Calu3 (cell line): ENCODE data around the gene PSG4. TPM values are rescaled to one million over a fixed set of nuclear protein-coding genes. Genes with fewer than 3 reads are reported as not detected.
"Not testable (repeated sequence)": the region's sequence is repeated elsewhere in the genome, so short reads cannot be mapped to it uniquely, and the experiment has no call there.

Experiments
- BruUV-seq: library from RNA; stranded (reverse); fragments of 400-500 nt; replicated peaks from 2 replicates; lab custom pipeline; 2021; lab: Mats Ljungman, UMichigan
- CTCF ChIA-PET: fragments of 300-600 bp; sonication (Branson Sonifier 250); formaldehyde crosslinking; loops from one replicate; lab custom pipeline; 2022; ENCODE audit warnings: antibody characterized with exemption; lab: Charles Lee
- DNase-seq: peaks from one replicate; pipeline ENCODE4 v3.0.0; 2022
- H3K27ac Mint-ChIP-seq: one replicate; pipeline ENCODE4 v1.8.0; 2022; ENCODE audit warnings: mixed read lengths; ENCODE audit not compliant: unreplicated experiment
- H3K27me3 Mint-ChIP-seq: one replicate; pipeline ENCODE4 v1.8.0; 2022; ENCODE audit warnings: mixed read lengths; ENCODE audit not compliant: unreplicated experiment
- H3K36me3 Mint-ChIP-seq: one replicate; pipeline ENCODE4 v1.8.0; 2022; ENCODE audit warnings: mild to moderate bottlenecking, moderate library complexity, mixed read lengths; ENCODE audit not compliant: insufficient read depth, unreplicated experiment
- H3K4me1 Mint-ChIP-seq: one replicate; pipeline ENCODE4 v1.8.0; 2022; ENCODE audit warnings: mild to moderate bottlenecking, low read depth, mixed read lengths; ENCODE audit not compliant: unreplicated experiment
- H3K4me3 Mint-ChIP-seq: one replicate; pipeline ENCODE4 v1.8.0; 2022; ENCODE audit warnings: mild to moderate bottlenecking, low read depth, moderate library complexity, mixed read lengths; ENCODE audit not compliant: unreplicated experiment
- H3K9me3 Mint-ChIP-seq: one replicate; pipeline ENCODE4 v1.8.0; 2022; ENCODE audit warnings: low read depth, mixed read lengths; ENCODE audit not compliant: unreplicated experiment
- CTCF ChIP-seq: fragments of 200-600 bp; IDR thresholded peaks from one replicate; pipeline ENCODE4 v1.8.0; 2022; ENCODE audit warnings: antibody characterized with exemption; ENCODE audit not compliant: unreplicated experiment
- intact Hi-C: fragments of 100-400 bp; cut with micrococcal nuclease; formaldehyde crosslinking; loops from one replicate; pipeline ENCODE4 v1.10.0; 2022; ENCODE audit not compliant: unreplicated experiment
- total RNA-seq: library from RNA; stranded (reverse); gene quantifications from 2 replicates; pipeline ENCODE4 v1.2.3, GENCODE V29; 2022

Gene PSG4
- total RNA-seq, 1 experiment from 2014 or later, result 11.2 TPM

DNA sequence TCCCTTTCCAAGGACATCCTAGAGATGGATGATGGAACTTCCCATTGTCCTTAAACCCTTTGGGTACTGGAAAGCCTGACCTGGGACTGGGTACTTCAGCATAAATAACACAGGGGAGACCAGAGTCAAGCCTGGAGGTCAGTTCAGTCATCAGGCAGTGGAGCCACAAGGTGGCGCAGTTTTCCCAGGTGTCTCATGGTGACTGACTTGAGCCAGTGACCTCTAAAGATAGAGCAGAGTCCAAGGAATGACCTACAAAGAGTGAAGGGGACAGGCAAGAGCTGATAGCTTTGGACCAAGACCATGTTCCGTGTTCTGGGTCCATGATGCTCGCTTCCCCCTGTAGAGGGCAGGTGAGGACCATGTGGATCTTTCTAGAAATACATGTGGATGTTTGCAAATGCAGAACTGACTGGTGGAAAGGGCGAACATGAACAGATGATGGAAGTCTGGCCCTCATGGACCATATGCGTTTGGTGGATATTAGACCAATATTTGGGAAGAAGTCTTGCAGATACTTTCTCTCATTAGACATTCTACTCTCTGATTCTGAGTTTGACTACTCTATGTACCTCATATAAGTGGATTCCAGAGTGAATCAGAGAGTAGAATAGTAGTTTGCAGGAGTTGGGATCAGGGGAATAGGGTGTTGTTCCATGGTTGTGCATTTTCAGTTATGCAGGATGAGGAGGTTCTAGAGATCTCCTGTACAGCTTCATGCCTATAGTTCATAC, 6.6 kb downstream of the PSG4 start:
- Mint-ChIP-seq H3K4me1 (peaks cover 63% of the 10 kb centered on the region), H3K36me3 (peaks cover 24% of the 10 kb centered on the region)
- H3K27ac Mint-ChIP-seq, H3K27me3 Mint-ChIP-seq, H3K4me3 Mint-ChIP-seq, CTCF ChIA-PET, BruUV-seq, H3K9me3 Mint-ChIP-seq, intact Hi-C loops: not testable (repeated sequence)
- DNase-seq, result peak; percentile 50
- TF ChIP-seq CTCF, result peak; percentile 60

DNA sequence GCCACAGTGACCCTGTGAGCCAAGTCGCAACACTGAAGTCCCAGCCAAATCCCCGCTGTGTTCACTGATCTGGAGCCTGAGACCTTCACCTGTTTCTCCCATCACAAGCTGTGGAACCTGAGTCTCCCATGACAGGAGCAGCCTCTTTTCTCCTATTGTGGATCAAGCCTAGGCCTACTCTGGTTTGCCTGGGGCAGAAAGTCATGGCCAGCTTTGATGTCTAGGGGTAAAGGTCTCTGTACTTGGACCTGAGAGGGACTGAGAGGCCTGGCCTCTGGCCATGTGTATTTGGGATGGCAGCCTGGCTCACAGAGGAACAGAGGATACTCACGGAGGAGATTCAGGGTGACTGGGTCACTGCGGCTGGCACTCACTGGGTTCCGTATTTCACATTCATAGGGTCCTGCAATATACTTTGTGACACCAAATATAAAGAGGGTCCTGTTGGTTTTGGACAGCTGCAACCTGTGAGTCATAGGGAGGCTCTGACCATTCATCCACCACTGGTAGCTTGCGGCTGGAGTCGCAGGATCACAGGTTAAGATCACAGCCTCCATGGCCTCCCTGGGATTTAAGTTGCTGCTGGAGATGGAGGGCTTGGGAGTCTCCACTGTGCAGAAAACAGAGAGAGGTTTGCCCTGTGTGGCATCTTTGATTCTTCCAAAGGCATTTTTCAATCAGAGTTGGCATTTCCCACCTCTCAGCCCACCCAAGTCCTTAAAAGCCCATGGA, 7.6 kb downstream of the PSG4 start:
- H3K27ac Mint-ChIP-seq, DNase-seq, H3K9me3 Mint-ChIP-seq, intact Hi-C loops, H3K27me3 Mint-ChIP-seq, BruUV-seq, CTCF ChIA-PET, H3K4me3 Mint-ChIP-seq: not testable (repeated sequence)
- peaks cover 53% of the 10 kb centered on the region for H3K4me1 Mint-ChIP-seq
- peaks cover 22% of the 10 kb centered on the region for H3K36me3 Mint-ChIP-seq

GRCh38 chr19:43194397-43194796, 11.0 kb downstream of the PSG4 start:
- H3K27me3 Mint-ChIP-seq, H3K27ac Mint-ChIP-seq, H3K9me3 Mint-ChIP-seq, BruUV-seq, CTCF ChIA-PET, DNase-seq, H3K4me3 Mint-ChIP-seq, H3K36me3 Mint-ChIP-seq: not testable (repeated sequence)
- peaks cover 36% of the 10 kb centered on the region for H3K4me1 Mint-ChIP-seq
- intact Hi-C loops, result loop anchor here (5.0 kb wide), 1 partner anchor 92 kb away; no protein-coding TSS in a partner anchor

DNA sequence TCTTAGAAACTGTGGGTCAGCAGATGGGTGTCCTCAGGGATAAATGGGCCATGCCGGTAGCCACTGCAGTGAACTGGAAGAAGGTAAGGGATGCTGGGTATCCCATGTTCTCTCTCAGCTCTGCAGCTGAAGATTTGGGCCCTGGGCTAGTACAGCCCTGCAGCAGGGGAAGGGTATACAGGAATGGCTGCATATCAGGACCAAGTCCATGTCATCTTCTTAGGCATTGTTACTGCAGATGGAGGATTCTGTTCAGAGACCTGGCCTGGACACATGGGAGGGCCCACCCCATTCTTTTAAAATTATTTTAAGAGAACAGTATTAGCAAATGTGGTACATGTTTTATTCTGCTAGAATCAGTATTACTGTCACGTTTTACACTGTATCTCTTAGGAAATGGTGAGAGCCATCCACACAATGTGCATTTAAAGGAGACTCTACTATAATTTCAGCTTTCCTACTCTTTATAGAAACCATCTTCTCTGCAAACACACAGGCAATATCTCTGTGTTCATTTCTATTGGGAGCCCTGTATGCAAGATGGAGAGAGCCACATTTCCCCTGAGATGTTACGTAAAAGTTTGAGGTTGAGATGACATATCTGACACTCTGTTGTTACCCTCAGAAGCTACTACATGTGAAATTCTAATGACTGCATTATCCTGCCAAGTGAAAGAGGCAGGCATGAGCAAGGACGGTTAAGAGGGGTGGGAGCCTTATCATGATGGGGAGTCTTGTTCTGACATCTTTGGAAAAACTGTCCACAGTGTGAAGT, 12.9 kb downstream of the PSG4 start:
- H3K4me1 Mint-ChIP-seq, result peaks cover 33% of the 10 kb centered on the region
- intact Hi-C loops, result loop anchor here (5.0 kb wide), 1 partner anchor 90 kb away; no protein-coding TSS in a partner anchor
- H3K4me3 Mint-ChIP-seq, H3K9me3 Mint-ChIP-seq, DNase-seq, H3K27me3 Mint-ChIP-seq, H3K27ac Mint-ChIP-seq, H3K36me3 Mint-ChIP-seq, BruUV-seq: not testable (repeated sequence)
- CTCF ChIA-PET, result interaction anchor here (0.8 to 1.2 kb wide), 3 partner anchors 13 to 87 kb away, joined by 4 to 6 read pairs (median 4); partner anchors contain the start of gene PSG4

DNA sequence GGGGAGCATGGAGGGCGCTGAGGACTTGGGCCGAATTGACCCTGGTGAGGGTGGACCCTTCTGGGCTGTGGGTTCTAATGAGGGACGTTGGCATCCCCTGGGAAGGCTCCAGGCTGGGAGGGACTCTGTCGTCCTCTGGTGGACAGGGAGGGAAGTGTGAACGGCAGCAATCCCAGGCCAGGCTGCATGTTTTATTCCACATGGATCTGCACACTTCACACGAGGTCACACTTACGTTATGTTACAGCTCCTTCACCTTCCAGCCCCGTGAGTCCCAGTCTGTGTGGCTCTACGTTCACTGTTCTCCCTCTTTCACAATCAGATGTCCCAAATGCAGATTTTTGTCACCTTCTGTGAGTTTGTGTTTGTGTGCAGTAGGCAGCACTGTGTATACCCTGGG, 17.3 kb downstream of the PSG4 start:
- intact Hi-C loops, H3K36me3 Mint-ChIP-seq, H3K4me3 Mint-ChIP-seq, CTCF ChIA-PET, H3K9me3 Mint-ChIP-seq, H3K27me3 Mint-ChIP-seq, H3K27ac Mint-ChIP-seq, BruUV-seq: not testable (repeated sequence)
- DNase-seq, result peak; percentile 51
- peaks cover 51% of the 10 kb centered on the region for H3K4me1 Mint-ChIP-seq
- TF ChIP-seq CTCF, result peak; percentile 78

- Mint-ChIP-seq H3K27ac (peak within 1 kb of the TSS; percentile 8), H3K4me1 (peaks cover 66% of the 10 kb centered on the region)
- H3K4me3 Mint-ChIP-seq, BruUV-seq, DNase-seq, H3K27me3 Mint-ChIP-seq, intact Hi-C loops, H3K9me3 Mint-ChIP-seq, H3K36me3 Mint-ChIP-seq: not testable (repeated sequence)
- CTCF ChIA-PET, result interaction anchor here (0.6 kb wide), 1 partner anchor 1593 kb away, joined by 3 read pairs; no protein-coding TSS in a partner anchor
Measured at GRCh38 chr19:43186311-43186935, 19.0 kb downstream of the PSG4 start, which contains the start of gene PSG5. TSS of gene PSG5 (minus strand) at chr19:43186536. CDS start at chr19:43186405, 131 bp downstream.
